Caco-2 (cell line): ENCODE results near the gene DIAPH1. TPM values are rescaled to one million over a fixed set of nuclear protein-coding genes. Genes with fewer than 3 reads are reported as not detected.

Experiments
- BruUV-seq: library from RNA; stranded (reverse); fragments of 400-500 nt; replicated peaks from 2 replicates; lab custom pipeline; 2021; lab: Mats Ljungman, UMichigan
- CTCF ChIA-PET: fragments of 300-600 bp; sonication (Branson Sonifier 250); formaldehyde crosslinking; loops from one replicate; lab custom pipeline; 2022; ENCODE audit warnings: antibody characterized with exemption; lab: Charles Lee
- POLR2A ChIA-PET: fragments of 300-600 bp; sonication (Branson Sonifier 250); formaldehyde crosslinking; loops from one replicate; lab custom pipeline; 2022; ENCODE audit warnings: antibody characterized with exemption; lab: Charles Lee
- DNase-seq, 2 experiments: peaks; one replicate each; pipeline versions ENCODE4 v3.0.0 to v3.0.0-alpha.2; 2020 to 2022
- H3K27me3 ChIP-seq: replicated peaks from 2 replicates; pipeline ENCODE4 v1.6.0; 2011; ENCODE audit warnings: low read length; ENCODE audit not compliant: control insufficient read depth, insufficient read depth
- H3K36me3 ChIP-seq: 2 replicates; pipeline ENCODE4 v1.5.1; 2011; ENCODE audit warnings: low read length; ENCODE audit not compliant: control insufficient read depth, insufficient read depth
- H3K4me1 ChIP-seq: fragments of 250-450 bp; sonication (Bioruptor Pico); 2 replicates; pipeline ENCODE4 v1.5.1; 2020; ENCODE audit warnings: mild to moderate bottlenecking
- H3K4me3 ChIP-seq: 2 replicates; pipeline ENCODE4 v1.5.1; 2011; ENCODE audit warnings: low read depth, mild to moderate bottlenecking, control low read depth, low read length
- H3K9me3 ChIP-seq: fragments of 250-450 bp; sonication (Bioruptor Pico); 2 replicates; pipeline ENCODE4 v1.5.1; 2020; ENCODE audit warnings: mild to moderate bottlenecking, moderate library complexity
- H3K27ac Mint-ChIP-seq: one replicate; pipeline ENCODE4 v1.8.0; 2022; ENCODE audit warnings: mixed read lengths; ENCODE audit not compliant: unreplicated experiment
- H3K27me3 Mint-ChIP-seq: one replicate; pipeline ENCODE4 v1.8.0; 2022; ENCODE audit warnings: mixed read lengths; ENCODE audit not compliant: insufficient read depth, unreplicated experiment
- H3K36me3 Mint-ChIP-seq: one replicate; pipeline ENCODE4 v1.8.0; 2022; ENCODE audit warnings: mild to moderate bottlenecking, mixed read lengths; ENCODE audit not compliant: insufficient read depth, unreplicated experiment
- H3K4me1 Mint-ChIP-seq: one replicate; pipeline ENCODE4 v1.8.0; 2022; ENCODE audit warnings: low read depth, mixed read lengths; ENCODE audit not compliant: unreplicated experiment
- H3K4me3 Mint-ChIP-seq: one replicate; pipeline ENCODE4 v1.8.0; 2022; ENCODE audit warnings: mild to moderate bottlenecking, moderate library complexity, mixed read lengths; ENCODE audit not compliant: unreplicated experiment
- H3K9me3 Mint-ChIP-seq: one replicate; pipeline ENCODE4 v1.8.0; 2022; ENCODE audit warnings: mixed read lengths; ENCODE audit not compliant: unreplicated experiment
- intact Hi-C: fragments of 100-400 bp; cut with micrococcal nuclease; formaldehyde crosslinking; loops from one replicate; pipeline ENCODE4 v1.10.0; 2022; ENCODE audit not compliant: unreplicated experiment
- total RNA-seq: library from RNA; stranded (reverse); gene quantifications from 2 replicates; pipeline ENCODE4 v1.2.3, GENCODE V29; 2022
- TF ChIP-seq, protein P1 (sequence below), 2 experiments: fragments of 200-600 bp in 1 of 2; IDR thresholded peaks; 1 replicate in 1 of 2; 2 replicates in 1 of 2; pipeline versions ENCODE4 v1.5.1 to v1.8.0; 2011 to 2022; ENCODE audit warnings: antibody characterized with exemption in 1 of 2, control low read depth in 1 of 2, inconsistent platforms in 1 of 2, low read depth in 1 of 2, low read length in 1 of 2, mild to moderate bottlenecking in 1 of 2, moderate library complexity in 1 of 2; ENCODE audit not compliant: insufficient read depth in 1 of 2, severe bottlenecking in 1 of 2, unreplicated experiment in 1 of 2

DIAPH1 gene
- total RNA-seq, 1 experiment from 2014 or later, result 161 TPM

DNA sequence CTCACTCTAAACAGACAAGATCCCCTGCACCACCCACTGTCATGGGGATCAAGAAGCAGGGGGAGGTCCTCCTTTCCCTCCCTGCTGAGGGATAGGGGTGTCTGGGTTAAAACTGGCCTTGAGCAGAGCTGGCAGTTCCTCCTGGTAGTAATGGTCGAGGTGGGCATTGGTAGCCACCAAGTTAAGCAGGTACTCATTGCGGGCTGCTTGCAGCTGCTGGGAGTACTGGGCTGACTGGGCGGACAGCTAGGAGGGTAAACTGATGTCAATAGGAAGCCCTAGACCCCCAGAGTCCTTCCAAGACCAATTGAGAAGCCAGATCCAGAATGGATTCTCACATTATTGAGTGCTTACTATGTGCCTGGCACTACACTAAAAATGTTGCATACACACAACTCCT, 29.1 kb upstream of the DIAPH1 start:
- CTCF ChIA-PET, result no interaction called here

DNA sequence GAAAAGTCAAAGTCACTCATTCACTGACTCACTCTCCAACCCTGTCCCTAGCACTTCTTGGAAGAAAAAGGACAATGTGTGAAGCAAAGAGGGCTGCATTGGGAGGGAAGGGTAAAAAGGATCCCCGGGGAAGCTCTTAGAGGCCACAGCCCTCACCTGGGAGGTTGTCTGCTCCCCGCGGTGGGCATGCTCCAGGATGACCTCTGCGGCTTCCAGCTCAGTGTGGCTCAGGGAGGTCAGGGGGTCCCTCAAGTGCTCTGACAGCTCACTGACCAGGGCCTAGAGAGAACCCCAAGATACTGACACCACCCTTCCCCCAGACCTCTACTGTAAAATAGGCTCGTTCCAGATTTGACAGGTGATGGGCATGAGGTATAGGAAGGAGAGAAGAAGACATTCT, 28.4 kb upstream of the DIAPH1 start:
- Mint-ChIP-seq H3K9me3 (no peaks in the 10 kb centered on the region), H3K27ac (no peak overlapping the region), H3K4me1 (peaks cover 16% of the 10 kb centered on the region), H3K4me3 (no peak overlapping the region), H3K36me3 (peaks cover 4% of the 10 kb centered on the region), H3K27me3 (no peaks in the 10 kb centered on the region)
- Histone ChIP-seq H3K4me1 (peaks cover 7% of the 10 kb centered on the region), H3K4me3 (no peak overlapping the region), H3K27me3 (no peaks in the 10 kb centered on the region), H3K36me3 (0 out of 2 replicates have a peak, but pooled peaks cover 2% of the 10 kb centered on the region), H3K9me3 (no peaks in the 10 kb centered on the region)
- intact Hi-C loops, result no loop called here
- TF ChIP-seq, protein P1, sequence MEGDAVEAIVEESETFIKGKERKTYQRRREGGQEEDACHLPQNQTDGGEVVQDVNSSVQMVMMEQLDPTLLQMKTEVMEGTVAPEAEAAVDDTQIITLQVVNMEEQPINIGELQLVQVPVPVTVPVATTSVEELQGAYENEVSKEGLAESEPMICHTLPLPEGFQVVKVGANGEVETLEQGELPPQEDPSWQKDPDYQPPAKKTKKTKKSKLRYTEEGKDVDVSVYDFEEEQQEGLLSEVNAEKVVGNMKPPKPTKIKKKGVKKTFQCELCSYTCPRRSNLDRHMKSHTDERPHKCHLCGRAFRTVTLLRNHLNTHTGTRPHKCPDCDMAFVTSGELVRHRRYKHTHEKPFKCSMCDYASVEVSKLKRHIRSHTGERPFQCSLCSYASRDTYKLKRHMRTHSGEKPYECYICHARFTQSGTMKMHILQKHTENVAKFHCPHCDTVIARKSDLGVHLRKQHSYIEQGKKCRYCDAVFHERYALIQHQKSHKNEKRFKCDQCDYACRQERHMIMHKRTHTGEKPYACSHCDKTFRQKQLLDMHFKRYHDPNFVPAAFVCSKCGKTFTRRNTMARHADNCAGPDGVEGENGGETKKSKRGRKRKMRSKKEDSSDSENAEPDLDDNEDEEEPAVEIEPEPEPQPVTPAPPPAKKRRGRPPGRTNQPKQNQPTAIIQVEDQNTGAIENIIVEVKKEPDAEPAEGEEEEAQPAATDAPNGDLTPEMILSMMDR (IDR thresholded peaks at IDR 0.05; ENCODE audit: insufficient read depth in 1 of 2, low read depth in 1 of 2, low read length in 1 of 2, severe bottlenecking in 1 of 2, unreplicated experiment in 1 of 2), result no peak
- ChIA-PET POLR2A (no interaction called here), CTCF (no interaction called here)
- DNase-seq, result no peak
- BruUV-seq, result no TSS peak

More for the DNA sequence above, 29.1 kb upstream of the DIAPH1 start:
- H3K9me3 ChIP-seq, result no peaks in the 10 kb centered on the region
- H3K4me3 Mint-ChIP-seq, result no peak overlapping the region
- H3K4me1 Mint-ChIP-seq, result peaks cover 21% of the 10 kb centered on the region
- POLR2A ChIA-PET, result no interaction called here
- no peak overlapping the region for H3K4me3 ChIP-seq
- no TSS peak for BruUV-seq
- H3K27me3 ChIP-seq, result no peaks in the 10 kb centered on the region
- H3K36me3 ChIP-seq, result 0 out of 2 replicates have a peak, but pooled peaks cover 2% of the 10 kb centered on the region
- intact Hi-C loops, result no loop called here
- H3K4me1 ChIP-seq, result peaks cover 5% of the 10 kb centered on the region
- no peak overlapping the region for H3K27ac Mint-ChIP-seq
- no peaks in the 10 kb centered on the region for H3K27me3 Mint-ChIP-seq
- TF ChIP-seq, protein P1 (IDR thresholded peaks at IDR 0.05; ENCODE audit: insufficient read depth in 1 of 2, low read depth in 1 of 2, low read length in 1 of 2, severe bottlenecking in 1 of 2, unreplicated experiment in 1 of 2), result no peak
- DNase-seq, result no peak
- H3K36me3 Mint-ChIP-seq, result peaks cover 4% of the 10 kb centered on the region
- H3K9me3 Mint-ChIP-seq, result no peaks in the 10 kb centered on the region

GRCh38 chr5:141646026-141646425, 27.2 kb upstream of the DIAPH1 start:
- peaks cover 22% of the 10 kb centered on the region for H3K4me1 Mint-ChIP-seq
- no TSS peak for BruUV-seq
- no peak overlapping the region for H3K4me3 ChIP-seq
- H3K4me1 ChIP-seq, result peaks cover 10% of the 10 kb centered on the region; the same call in 1 of the 2 replicates
- ChIA-PET POLR2A (interaction anchor here (0.9 kb wide), 1 partner anchor 9 kb away, joined by 3 read pairs; the partner anchor contains the start of genes HDAC3 and RELL2), CTCF (no interaction called here)
- peaks cover 3% of the 10 kb centered on the region for H3K36me3 Mint-ChIP-seq
- H3K4me3 Mint-ChIP-seq, result no peak overlapping the region
- H3K9me3 ChIP-seq, result no peaks in the 10 kb centered on the region
- intact Hi-C loops, result no loop called here
- TF ChIP-seq, protein P1 (IDR thresholded peaks at IDR 0.05; ENCODE audit: insufficient read depth in 1 of 2, low read depth in 1 of 2, low read length in 1 of 2, severe bottlenecking in 1 of 2, unreplicated experiment in 1 of 2), result no peak
- no peak overlapping the region for H3K27ac Mint-ChIP-seq
- H3K27me3 Mint-ChIP-seq, result no peaks in the 10 kb centered on the region
- H3K9me3 Mint-ChIP-seq, result no peaks in the 10 kb centered on the region
- no peaks in the 10 kb centered on the region for H3K27me3 ChIP-seq
- H3K36me3 ChIP-seq, result 0 out of 2 replicates have a peak, but pooled peaks cover 2% of the 10 kb centered on the region
- DNase-seq, result no peak
